ENCODE data around the gene LRRC40.
"Not testable (repeated sequence)": the region's sequence is repeated elsewhere in the genome, so short reads cannot be mapped to it uniquely, and the experiment has no call there.

Gene LRRC40

DNA sequence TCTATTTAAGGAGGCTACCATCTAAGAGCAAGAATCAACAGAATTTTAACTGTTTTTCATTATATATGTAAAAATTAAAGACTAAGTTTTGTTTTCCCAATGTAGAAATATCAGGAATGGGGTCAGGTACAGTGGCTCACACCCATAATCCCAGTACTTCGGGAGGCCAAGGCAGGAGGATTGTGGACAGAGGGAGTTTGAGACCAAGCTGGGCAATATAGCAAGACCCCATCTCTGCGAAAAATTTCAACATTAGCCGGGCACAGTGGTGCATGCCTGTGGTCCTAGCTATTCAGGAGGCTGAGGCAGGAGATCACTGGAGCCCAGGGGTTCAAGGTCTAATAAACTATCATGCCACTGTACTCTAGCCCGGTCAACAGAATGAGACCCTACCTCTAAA lies 5.3 kb downstream of the LRRC40 start:
- DNase-seq, result no peak

- no peak for DNase-seq
Measured at GRCh38 chr1:70196333-70196732, 9.0 kb downstream of the LRRC40 start.

GRCh38 chr1:70195342-70195741 lies 10.0 kb downstream of the LRRC40 start:
- DNase-seq, result no peak

DNA sequence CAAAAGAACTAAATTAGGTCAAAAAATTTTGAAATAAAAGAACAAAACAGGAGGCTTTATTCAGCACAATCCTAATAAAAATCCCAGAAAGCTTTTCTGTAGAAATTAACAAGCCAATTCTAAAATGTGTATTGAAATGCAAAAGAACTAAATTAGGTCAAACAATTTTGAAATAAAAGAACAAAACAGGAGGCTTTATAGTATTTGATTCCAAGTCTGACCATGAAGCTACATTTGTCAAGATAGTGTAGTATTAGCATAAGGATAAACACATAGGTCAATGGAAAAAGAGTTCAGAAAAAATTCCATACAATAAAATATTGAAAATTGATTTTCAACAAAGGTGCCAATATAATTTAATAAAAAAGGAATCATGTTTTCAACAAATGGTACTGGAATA lies 10.8 kb downstream of the LRRC40 start:
- no peak for DNase-seq

DNA sequence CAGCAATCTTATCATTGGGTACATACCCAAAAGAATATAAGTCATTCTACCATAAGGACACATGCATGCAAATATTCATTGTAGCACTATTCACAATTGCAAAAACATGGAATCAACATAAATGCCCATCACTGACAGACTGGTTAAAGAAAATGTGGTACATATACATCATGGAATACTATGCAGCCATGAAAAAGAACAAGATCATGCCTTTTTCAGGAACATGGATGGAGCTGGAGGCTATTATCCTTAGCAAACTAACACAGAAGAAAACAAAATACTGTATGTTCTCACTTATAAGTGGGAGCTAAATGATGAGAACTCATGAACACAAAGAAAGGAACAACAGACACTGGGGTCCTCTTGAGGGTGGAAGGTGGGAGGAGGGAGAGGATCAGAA lies 12.9 kb downstream of the LRRC40 start:
- DNase-seq, result not testable (repeated sequence)

DNA sequence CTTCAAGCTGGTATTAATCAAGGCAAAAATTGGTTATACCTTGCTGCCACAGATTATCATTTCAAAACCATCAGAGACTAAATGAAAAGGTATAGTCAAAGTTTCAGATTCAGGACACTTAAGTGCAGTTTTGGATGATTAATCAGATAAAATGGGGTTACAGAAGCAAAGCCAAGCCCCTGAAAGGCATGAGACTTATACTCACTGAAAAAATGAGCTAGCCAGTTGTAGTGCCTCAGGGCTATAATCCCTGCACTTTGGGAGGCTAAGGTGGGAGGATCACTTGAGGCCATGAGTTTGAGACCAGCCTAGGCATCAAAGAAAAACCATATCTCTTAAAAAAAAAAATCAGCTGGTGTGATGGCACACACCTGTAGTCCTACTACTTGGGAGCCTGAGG lies 15.2 kb downstream of the LRRC40 start:
- no peak for DNase-seq

DNA sequence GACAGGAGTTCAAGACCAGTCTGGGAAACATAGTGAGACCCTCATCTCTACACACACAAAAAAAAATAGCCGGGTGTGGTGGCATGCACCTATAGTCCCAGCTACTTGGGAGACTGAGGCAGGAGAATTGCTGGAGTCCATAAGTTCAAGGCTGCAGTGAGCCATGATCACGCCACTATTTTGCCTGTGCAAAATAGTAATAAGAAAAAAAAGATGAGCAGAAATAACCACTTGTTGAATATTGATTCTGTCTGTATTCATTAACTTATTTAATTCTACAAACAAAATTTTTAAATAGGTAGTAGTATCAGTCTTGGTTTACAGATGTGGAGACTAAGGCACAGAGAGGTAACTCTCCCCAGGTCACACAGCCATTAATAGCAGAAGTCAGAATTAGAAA lies 16.9 kb downstream of the LRRC40 start:
- no peak for DNase-seq

GRCh38 chr1:70185181-70185580 lies 20.2 kb downstream of the LRRC40 start:
- DNase-seq, result not testable (repeated sequence)

DNA sequence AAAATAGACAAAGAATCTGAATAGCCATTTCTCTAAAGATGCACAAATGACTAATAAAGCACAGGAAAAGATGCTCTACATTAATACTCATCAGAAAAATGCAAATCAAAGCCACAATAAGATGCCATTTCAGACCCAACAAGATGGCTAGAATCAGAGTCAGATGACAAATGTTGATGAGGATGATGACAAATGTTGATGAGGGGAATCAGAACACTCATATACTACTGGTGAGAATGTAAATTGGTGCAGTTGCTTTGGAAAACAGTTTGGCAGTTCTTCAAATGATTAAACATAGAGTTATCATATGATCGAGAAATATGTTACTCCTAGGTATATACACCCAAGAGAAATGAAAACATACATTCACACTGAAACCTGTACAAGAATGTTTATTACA lies 33.9 kb downstream of the LRRC40 start:
- no peak for DNase-seq

DNA sequence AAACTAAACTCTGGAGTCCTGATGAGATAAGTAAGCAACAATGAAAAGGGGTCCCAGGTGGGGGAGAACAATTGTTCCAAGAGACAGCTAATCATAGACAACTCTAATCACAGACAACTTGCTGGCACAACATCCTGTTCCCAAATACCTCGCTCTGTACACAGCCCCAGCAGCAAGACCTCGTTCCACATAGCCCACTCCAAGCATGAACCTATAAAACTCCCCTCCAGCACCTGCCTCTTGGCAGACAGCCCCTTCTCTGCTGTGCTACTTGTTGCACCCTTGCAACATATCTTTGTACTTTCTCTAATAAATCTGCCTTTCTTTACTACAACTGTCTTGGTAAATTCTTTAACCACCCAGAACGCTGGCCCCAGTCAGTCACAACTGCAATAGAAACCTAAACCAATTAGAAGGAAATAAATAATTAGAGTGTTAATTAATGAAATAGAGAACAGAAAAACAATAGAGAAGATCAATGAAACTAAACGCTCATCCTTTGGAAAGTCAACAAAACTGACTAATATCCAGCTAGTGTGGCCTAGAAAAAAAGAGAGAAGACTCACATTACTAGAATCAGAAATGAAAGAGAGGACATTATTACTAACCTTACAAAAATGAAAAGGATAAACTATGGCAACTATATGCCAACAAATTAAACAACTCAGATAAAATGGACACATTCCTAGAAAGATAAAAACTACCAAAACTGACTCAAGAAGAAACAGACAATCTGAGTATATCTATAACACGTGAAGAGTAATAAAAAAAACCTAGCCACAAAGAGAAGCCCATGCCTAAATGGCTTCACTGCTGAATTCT lies 36.1 kb downstream of the LRRC40 start:
- no peak for DNase-seq

DNA sequence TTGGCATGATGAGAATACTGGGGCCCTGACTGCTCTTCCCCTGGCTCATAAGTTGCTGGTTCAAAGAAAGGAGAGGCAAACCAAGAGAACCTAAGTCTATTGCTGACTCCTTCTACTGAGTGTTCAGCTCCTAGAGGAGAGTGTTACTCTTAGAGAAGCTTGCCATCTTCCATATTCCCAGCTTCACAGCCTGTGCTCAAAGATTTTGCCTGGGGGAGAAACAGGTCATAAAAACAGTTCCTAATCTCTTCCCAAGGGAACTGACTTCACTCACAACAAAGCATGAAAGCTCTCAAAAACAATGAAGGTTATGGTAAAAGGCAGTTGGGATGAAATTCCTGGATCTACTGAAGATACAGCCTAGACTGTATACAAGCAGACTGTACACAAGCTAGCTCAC lies 37.1 kb downstream of the LRRC40 start:
- no peak for DNase-seq

DNA sequence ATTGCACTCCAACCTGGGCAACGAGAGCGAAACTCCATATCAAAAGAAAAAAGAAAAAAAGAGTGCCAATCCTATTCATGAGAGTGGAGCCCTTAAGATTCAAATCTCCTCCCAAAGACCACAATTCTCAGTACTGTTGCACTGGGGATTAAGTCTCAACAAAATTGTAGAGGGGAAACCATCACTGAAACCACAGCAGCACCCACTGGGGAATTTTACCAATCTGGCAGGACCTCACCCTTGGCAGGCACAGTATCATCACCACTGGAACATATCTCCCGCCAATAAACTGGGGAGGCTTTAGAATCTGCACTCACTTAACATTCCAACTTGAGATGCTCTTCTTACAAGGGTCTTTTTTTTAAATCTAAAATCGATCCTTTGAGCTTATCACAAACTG lies 41.0 kb downstream of the LRRC40 start:
- no peak for DNase-seq

- DNase-seq, result no peak
Measured at GRCh38 chr1:70156529-70157120, 48.8 kb downstream of the LRRC40 start.

DNA sequence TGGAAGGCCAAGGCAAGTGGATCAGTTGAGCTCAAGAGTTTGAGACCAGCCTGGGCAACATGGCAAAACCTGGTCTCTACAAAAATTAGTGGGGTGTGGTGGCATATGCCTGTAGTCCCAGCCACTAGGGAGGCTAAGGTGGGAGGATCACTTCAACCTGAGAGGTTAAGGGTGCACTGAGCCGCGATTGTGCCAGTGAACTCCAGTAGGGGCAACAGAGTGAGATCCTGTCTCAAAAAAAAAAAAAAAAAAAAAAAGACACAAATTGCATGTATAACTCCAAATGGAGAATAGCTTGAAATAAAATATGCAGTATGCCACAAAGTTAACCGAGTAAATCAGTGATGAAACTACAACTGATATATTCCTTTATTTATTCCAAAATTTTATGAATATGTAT lies 51.6 kb downstream of the LRRC40 start:
- no peak for DNase-seq

- no peak for DNase-seq
Measured at GRCh38 chr1:70150444-70150843, 54.9 kb downstream of the LRRC40 start.

DNA sequence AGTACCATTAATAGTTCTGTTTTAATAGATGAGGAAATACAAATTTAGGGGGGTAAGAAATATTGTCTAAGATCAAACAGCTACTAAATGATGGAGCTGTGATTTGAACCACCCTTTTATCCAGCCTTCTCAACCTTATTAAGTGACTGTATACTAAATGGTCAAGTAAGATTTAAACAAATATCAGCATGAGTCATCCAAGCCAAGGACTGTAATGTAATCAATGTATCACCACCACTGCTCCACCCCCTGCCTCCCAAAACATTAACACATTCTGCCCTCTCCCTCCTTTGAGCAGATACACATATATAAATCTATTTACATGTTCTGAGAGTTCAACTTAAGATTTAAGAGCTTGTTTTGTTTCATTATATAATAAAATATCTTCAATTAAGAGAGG lies 58.9 kb downstream of the LRRC40 start:
- DNase-seq, result no peak

GRCh38 chr1:70143048-70143659 lies 62.2 kb downstream of the LRRC40 start:
- DNase-seq, result no peak

DNA sequence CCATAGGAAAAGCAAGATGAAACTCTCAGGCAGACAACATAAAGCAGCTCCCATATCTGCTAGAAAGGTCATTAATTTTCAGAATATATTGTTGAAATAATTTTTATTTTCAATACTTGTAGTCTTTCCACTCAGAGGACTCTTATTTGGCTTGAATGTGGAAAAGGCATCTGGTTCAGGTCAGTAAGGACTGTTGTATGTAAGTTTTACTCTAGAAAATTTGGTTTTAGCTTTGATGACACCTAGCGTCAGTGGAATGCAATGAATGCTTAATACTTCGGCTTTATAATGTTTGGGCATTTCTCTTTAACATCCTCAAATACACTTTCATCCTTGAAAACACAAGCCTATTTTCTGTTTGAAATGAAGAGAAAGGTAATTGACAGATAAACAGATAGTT lies 63.3 kb downstream of the LRRC40 start:
- no peak for DNase-seq

DNA sequence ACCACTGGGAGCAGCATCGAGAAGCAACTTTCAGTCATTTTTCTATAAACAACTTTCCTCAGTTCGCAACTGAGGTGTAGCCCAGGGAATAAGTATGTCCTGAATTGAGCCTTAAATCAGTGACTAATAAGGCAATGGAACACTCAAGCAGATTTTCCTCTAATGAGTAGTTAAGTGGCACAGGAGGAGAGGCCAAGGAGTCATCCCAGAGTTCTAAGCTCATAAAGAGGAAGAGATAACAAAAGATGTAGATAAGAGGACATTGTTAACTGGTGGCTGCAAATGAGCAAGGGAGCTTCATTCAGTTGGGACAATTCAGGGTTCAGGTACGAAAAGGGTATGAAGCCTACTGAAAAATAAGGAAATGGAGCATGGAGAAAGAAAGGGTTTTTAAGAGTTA lies 64.5 kb downstream of the LRRC40 start:
- DNase-seq, result no peak

DNA sequence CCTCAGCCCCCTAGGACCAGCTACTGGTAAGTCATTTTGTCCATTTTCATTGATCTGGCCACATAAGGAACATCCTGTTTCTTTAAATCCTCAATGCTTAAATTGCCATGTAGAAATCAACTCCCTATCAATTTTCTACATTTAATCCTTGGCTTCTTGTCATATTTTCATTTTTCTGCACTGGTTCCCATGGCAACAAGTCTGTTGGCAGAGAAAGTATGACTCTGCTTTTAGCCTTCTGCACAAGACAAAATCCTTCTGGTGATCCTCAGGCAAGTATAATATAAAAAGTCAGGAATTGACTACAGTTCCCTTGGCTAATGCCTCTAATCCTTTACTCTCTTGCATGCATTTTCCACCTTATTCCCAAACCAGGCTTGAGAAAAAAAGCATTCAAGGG lies 65.0 kb downstream of the LRRC40 start:
- no peak for DNase-seq

DNA sequence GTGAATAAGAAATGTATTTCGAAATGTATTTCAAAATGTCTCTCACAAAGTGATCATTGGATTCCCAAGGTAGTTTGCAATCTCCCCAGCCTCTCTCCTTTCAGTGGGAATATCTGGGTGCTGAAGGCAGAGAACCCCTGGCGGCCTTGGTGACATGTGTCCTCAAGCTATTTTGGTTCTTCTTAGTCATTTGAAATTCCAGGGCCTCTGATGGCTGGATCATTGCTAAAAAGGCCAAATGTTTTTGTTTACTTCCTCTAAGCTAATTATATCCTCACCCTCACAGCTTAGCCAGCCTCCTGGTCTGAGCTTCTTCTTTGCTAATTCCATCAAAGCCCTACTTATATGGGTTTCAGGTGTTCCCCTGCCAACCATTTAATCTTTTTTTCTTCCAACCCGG lies 71.2 kb downstream of the LRRC40 start:
- DNase-seq, result no peak

- no peak for DNase-seq
Measured at GRCh38 chr1:70117046-70117445, 88.3 kb downstream of the LRRC40 start.

DNA sequence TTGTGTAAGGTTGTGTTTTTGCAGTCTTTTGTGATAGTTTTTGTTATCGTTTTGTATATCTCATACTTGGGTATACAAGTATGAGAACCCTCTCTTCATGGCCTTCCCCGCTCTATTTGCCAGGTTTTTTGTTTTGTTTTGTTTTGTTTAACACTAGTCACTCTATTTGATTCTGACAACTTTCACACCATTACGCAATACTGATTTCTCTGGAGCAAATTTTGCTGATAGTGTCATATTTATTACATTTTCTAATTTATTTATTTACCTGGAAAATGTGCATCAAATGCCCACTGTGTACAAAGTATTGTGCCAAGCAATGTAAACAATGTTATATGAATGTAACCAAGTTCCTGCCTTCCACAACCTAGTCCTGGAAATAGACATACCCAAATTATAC lies 90.1 kb downstream of the LRRC40 start:
- no peak for DNase-seq

DNA sequence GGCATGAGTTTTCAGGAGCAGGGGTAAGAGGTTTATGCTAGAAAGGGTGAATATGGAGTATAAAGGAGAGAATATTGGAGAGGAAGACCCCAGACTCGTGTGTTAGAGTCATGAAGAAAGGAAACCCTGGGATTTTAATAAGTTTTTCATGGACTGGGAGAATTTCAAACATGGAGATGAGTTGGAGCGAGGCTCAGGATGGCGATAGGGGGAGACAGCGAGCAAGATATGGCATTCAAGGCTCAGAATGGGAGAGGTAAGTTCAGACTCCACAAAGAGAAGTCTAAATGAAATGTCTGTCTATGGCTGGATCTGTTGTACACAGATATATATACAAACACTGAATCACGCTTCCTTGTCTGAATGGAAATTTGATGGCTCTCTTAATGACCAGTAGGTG lies 92.5 kb downstream of the LRRC40 start:
- no peak for DNase-seq

- no peak for DNase-seq
Measured at GRCh38 chr1:70109241-70109640, 96.1 kb downstream of the LRRC40 start.
